MM.1S (cell line): Measurements from ENCODE around the gene ID1.

ENCODE experiments used
- EZH2phosphoT487 ChIP-seq: fragments of 300-600 bp; sonication (generic); IDR thresholded peaks from 2 replicates; pipeline ENCODE4 v1.6.1; 2018; ENCODE audit warnings: antibody characterized with exemption, low read length
- TF ChIP-seq, protein P1 (sequence below): fragments of 300-600 bp; sonication (generic); IDR thresholded peaks from 2 replicates; pipeline ENCODE4 v1.5.1; 2016; ENCODE audit warnings: antibody characterized with exemption, low read length, mixed read lengths

DNA sequence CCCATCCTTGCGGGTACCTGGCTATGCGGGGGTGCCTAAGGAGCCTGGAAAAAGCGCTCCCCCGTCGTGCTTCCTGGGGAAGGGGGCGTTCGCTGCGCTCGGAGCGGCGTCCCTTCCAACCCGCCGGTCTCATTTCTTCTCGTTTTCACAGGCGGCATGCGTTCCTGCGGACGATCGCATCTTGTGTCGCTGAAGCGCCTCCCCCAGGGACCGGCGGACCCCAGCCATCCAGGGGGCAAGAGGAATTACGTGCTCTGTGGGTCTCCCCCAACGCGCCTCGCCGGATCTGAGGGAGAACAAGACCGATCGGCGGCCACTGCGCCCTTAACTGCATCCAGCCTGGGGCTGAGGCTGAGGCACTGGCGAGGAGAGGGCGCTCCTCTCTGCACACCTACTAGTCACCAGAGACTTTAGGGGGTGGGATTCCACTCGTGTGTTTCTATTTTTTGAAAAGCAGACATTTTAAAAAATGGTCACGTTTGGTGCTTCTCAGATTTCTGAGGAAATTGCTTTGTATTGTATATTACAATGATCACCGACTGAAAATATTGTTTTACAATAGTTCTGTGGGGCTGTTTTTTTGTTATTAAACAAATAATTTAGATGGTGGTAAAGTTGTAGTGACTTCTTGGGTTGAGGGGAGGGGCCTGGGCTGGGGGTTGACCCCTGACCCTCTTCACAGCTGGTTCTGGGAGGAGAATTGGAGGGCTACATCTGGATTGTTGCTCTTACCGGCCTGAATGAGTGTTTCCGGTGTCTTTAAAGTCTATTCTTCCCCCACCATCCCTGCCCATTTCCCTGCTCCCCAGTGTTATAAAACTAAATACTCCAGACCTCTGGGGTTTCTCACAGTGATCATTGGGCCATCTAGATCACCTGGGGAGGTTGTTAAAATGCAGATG lies 1.1 kb downstream of the ID1 start:
- TF ChIP-seq, protein P1, sequence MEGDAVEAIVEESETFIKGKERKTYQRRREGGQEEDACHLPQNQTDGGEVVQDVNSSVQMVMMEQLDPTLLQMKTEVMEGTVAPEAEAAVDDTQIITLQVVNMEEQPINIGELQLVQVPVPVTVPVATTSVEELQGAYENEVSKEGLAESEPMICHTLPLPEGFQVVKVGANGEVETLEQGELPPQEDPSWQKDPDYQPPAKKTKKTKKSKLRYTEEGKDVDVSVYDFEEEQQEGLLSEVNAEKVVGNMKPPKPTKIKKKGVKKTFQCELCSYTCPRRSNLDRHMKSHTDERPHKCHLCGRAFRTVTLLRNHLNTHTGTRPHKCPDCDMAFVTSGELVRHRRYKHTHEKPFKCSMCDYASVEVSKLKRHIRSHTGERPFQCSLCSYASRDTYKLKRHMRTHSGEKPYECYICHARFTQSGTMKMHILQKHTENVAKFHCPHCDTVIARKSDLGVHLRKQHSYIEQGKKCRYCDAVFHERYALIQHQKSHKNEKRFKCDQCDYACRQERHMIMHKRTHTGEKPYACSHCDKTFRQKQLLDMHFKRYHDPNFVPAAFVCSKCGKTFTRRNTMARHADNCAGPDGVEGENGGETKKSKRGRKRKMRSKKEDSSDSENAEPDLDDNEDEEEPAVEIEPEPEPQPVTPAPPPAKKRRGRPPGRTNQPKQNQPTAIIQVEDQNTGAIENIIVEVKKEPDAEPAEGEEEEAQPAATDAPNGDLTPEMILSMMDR, result no peak
- TF ChIP-seq EZH2phosphoT487, result no peak
